Measurements from ENCODE around the gene IL22.

DNA sequence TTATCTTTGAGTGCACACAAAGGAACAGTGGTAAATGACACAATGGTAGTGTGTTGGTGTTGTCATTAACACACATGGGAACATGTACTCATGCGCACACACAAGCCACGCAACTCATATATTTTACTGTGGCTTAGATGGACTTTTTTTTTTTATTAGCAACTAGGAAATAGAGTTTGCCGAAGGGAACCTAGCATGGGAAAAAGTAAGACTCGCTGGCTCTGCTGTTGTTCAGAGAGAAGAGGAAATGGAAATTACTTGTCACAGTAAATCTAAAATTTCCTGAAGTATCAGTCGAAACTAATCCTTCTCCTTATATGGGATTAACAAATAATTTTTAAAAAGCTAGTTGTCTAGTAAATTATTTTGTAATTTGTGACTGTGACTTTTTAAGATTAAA lies 33.7 kb upstream of the IL22 start:
- TF ChIP-seq, protein P1, sequence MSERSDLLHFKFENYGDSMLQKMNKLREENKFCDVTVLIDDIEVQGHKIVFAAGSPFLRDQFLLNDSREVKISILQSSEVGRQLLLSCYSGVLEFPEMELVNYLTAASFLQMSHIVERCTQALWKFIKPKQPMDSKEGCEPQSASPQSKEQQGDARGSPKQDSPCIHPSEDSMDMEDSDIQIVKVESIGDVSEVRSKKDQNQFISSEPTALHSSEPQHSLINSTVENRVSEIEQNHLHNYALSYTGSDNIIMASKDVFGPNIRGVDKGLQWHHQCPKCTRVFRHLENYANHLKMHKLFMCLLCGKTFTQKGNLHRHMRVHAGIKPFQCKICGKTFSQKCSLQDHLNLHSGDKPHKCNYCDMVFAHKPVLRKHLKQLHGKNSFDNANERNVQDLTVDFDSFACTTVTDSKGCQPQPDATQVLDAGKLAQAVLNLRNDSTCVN (CRISPR knock-in tag; IDR thresholded peaks at IDR 0.05), result no peak
- TF ChIP-seq ZNF3 (CRISPR knock-in tag; IDR thresholded peaks at IDR 0.05) (no peak), ZNF384 (IDR thresholded peaks at IDR 0.05; ENCODE audit: low read depth, low read length) (no peak), SMARCA5 (IDR thresholded peaks at IDR 0.05) (no peak), TAF9B (IDR thresholded peaks at IDR 0.05; ENCODE audit: partially characterized antibody) (no peak), ZNF589 (CRISPR knock-in tag; IDR thresholded peaks at IDR 0.05; ENCODE audit: low read depth) (no peak)
- TF ChIP-seq, protein P2, sequence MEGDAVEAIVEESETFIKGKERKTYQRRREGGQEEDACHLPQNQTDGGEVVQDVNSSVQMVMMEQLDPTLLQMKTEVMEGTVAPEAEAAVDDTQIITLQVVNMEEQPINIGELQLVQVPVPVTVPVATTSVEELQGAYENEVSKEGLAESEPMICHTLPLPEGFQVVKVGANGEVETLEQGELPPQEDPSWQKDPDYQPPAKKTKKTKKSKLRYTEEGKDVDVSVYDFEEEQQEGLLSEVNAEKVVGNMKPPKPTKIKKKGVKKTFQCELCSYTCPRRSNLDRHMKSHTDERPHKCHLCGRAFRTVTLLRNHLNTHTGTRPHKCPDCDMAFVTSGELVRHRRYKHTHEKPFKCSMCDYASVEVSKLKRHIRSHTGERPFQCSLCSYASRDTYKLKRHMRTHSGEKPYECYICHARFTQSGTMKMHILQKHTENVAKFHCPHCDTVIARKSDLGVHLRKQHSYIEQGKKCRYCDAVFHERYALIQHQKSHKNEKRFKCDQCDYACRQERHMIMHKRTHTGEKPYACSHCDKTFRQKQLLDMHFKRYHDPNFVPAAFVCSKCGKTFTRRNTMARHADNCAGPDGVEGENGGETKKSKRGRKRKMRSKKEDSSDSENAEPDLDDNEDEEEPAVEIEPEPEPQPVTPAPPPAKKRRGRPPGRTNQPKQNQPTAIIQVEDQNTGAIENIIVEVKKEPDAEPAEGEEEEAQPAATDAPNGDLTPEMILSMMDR (IDR thresholded peaks at IDR 0.05 in 2 of 3, conservative IDR thresholded peaks at IDR 0.05 in 1 of 3; ENCODE audit: insufficient read depth in 2 of 3, low read depth in 1 of 3, low read length in 3 of 3), result no peak
